HG03378 (cell line): Measurements from ENCODE around the gene MED25.
A peak's percentile ranks its signal among the peaks of the same experiment; 100 is the strongest.

Source experiments
- ATAC-seq: cut with Tn5 transposase; IDR thresholded peaks from one replicate; pipeline ENCODE4 v1.9.1; 2021; ENCODE audit warnings: mild to moderate bottlenecking, moderate library complexity; ENCODE audit not compliant: unreplicated experiment

MED25 gene

DNA sequence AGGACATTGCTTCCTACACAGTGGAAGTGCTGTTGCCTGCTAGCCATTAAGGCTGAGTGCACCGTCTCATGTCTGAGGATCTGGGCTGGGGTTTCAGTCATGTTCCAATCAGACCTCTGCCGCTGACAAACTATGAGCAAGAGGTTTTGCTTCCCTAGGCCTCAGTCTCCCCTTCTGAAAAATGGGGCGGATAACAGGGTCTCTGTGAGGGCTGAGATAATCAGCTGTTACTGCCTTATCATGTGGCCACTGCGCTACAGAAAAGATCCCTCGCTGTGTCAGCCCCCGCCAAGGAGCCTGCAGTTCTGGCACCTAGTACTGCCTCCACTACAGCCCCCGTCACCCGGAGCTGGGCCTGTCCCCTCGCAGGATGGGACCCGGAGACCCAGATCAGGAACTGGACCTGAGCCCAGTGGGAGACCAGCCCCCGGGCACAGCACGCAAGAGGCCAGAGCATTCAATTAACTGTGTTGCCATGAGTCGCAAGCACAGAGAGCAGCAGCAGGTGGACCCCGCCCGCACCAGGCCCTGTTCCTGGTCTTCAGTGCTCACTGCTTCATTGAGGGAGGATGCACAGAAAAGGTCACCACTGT is 52.3 kb downstream of the MED25 start:
- ATAC-seq: no peak

DNA sequence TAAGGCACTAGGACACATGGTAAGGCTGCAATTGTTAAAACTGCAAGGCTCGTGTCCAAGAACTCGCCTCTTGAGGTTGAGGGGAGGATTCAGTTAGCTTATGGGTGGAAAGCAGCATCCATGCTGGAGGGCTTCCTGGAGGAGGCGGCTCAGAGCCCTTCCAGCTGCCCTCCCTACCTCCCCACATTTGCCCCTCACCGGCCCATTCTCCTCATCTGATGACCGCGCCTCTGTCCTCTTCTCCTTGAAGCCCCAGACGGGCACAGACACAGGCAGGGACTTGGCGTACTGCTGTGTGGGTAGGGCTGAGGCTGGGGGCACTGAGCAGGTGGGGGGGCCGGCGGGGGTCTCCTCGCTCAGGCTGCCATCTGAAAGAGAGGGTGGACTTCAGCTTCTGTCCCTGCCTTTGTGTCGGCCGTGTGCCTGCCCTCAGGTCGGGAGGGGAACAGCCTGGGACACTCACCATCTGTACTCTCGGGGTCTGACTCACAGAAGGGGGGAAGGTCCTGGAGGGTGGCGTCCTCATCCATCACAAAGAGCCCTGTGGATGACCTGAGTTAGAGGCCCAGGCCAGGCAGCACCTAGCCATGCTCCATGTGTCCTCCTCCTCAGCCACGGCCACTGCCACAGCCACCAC is 53.4 kb downstream of the MED25 start:
- ATAC-seq: no peak

DNA sequence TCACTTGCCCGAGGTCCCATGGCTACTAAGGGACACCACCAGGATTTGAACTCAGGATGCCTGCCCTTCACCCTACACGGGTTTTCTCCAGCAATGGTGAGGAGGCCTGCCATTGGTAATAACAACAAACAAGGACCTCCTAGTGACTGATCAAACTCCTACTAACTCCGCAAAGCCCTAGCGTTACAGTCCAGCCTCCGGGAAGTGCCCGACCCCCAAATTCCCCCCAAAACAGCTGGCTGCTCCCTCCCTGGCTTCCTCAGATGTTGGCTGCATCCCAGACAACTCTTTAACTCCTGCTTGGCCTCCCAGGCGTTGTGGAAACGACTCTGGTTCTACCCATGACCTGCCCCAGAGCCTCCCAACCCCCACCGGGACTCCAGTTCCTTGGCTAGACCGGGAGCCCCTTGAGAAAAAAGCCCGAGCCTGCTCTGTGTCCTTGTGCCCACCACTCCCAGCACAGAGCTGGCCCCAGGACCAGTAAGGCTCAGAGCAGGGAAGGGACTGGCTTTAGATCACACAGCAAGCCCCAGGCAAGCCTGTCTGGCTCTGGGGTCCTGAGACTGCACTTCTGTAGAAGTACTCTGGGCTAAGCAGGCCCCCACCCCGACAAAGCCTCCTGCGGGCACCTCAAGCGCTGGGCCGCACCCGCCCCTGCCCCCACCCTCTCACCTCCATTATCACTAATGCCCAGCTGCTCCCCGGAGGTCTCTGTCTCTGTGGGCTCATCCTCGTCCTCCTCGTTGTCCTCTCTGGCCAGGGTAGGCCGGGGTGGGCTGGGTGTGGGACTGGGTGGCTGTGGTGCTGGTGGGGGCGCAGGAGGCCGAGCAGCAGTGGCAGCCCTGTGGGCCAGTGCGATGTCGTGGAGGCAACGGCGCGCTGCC is 54.4 kb downstream of the MED25 start:
- no peak for ATAC-seq

DNA sequence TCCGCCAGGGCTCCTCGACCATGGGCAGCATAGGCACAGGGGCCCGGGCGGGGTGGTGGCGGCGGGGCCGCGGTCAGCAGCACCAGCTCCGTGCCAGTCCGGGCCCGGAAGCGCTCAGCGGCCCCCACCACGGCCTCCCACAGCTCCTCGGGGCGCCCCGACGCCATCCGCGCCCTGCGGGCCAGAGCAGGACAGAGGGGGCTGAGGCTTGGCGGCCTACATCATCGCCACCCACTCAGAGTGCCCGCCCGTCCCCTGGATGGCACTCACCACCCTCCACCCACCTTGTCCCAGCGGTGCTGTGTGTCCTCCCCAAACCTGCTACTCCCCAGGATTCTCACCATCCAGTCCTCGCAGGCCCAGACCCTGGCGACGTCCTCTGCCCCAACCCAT is 55.0 kb downstream of the MED25 start:
- no peak for ATAC-seq

DNA sequence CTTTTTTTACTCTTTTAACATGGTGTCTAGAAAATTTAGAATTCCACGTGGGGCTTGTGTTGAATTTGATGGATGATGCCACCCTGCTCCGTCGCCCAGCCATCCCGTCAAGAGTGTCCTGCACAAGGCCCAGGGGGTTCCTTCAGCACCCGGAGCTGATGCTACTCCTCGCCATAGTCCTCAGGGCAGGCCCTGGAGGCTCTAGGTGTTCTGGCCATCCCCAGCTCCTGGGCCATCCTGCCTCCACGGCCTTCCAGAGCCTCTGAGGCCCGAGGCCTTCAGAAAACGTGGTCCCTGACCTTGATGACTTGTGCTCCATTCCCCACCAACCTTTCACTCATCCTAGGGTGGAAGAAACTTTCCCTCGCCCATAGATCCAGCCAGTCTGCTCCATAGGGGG is 55.7 kb downstream of the MED25 start:
- no peak for ATAC-seq

DNA sequence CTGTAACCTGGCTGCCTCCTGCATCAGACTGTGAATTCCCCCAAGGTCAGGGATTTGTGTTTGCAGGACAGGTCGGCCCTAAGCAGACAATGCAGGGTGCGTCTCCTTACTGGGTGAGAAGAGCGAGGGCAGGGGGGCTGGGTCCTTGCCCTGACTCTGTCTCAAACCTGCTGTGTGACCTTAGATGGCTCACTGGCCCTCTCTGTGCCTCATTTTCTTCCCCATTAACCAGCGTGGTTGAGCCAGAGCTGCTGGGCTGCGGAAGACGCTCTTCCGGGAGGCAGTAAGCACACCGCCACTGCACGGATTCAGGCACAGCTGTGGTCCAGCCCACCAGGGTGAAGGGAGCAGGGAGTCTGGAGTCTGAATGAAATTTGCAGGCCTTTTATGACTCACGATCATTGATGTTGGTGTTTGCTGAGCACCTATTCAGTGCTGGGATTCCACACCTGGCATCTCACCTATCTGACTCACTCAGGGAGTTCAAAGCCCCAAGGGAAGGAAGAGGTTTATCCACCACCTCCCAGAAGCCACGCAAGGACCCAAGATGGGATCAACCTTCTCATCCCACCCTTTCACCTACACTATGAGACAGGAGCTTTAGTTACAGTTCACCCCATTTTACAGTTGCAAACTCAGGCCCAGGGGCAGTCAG is 56.5 kb downstream of the MED25 start:
- no peak for ATAC-seq

DNA sequence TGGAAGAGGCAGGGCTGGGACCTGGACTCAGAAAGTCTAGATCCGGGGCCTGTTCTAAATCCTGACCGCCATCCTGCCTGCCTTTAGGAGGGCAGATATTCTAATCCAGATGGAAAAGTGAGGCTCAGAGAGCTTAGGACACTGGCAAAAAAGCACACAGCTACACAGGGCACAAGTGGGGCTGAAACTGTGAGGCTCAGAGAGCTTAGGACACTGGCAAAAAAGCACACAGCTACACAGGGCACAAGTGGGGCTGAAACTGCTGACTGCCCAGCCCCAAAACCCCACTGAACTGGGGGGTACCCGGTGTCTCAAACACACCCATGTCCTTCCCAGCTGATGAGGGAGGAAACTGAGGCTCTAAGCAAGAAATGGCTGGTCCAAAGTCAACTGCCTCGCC is 57.1 kb downstream of the MED25 start:
- ATAC-seq: no peak

DNA sequence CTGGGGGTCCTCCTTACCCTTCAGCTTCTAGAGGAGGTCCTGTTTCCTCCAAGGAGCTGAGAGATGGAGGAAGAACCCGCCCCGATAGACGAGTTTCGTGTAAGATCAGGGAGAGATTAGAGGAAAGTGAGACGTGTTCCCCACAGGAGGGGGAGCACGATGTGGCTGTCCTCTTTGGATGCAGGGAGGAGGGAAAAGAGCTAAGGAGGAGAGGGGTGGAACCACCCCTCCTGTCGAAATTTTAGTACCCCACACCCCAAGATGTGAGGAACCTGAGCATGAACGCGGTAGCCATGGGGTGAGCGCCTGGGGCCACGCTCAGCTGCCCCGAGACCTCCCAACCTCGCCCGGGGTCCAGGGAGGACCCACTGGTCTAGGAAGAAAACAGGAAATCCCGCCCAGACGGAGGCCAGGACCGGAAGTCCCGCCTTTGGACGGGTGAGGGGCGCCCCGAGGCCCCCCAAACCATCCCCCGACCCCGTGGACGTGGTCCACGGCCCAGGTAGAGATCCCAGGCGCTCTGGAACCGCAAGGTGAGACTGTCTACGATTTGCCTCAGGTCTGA is 57.9 kb downstream of the MED25 start:
- ATAC-seq: no peak

DNA sequence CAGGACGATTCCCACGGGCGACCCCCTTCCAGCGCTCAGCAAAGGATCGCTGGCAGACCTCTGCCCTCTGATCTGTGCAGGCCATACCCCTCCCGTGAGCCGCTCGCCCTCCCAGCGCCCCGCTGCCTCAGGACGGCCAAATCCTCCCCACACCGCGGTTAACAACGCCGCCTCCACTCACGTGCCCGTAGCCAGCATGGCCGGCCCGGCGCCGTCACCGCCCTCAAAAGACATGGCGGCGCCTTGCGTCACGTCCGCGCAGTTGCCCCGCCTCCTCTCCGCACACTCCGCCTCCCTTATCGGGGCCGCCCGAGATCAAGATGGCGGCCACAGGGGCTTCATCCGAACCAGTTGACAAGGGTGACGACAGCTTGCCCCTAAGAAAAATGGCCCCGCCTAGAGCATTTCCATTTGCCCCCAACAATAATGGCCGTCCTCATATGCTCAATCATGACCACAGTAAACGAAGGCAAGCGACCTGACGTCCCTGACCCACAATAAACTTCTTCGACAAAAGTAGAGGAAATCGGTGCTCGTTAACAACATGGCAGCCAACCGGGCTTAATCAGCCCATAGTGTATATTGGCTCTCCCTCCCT is 58.4 kb downstream of the MED25 start:
- peak; percentile 41 for ATAC-seq

DNA sequence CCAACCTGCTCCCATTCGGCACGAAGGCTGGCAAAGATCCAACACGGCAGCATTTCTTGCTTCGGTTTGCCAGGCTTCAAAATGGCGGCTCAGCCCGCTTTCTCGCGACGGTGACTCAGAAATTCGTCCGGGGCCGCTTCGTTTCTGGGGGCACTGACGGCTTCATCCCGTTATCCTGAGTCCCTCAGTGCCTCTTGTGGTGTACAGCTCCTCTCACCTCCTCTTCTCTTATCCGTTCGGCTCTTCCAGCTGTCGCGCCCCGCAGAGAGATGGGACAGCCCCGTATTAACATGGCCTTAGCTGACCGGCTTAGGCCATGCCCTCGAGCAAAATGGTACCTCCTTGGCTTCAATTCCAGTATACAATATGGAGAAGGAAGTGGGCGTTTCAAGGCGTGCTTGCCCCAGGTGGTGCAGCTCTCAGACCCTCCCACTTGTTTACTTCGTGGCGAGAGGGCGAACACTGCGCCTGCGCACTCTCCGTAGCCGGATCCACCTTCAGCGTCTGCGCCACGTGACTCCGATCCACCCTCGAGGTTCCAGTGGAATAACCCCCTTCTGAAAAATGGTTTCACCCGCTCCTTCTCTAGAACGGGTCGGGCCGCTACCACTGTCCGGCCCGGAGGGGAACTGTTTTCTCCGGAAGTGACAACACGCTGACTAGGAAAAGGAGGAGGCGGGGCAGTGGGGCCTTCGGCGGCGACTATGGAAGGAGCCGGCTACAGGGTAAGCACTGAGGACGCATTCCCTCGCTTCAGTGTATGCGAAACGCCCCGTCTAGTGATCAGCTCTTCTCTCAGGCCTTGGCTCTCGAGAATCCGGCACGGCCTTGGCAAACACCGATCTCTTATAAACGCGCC is 59.2 kb downstream of the MED25 start, which contains the start of the genes AKT1S1 and TBC1D17:
AKT1S1 (minus strand) TSS at position 336 of the 859 bp plus-strand sequence. CDS start 4,060 bp downstream, outside the sequence.
TBC1D17 (plus strand) TSS at position 683 of the 859 bp plus-strand sequence; CDS start at position 705, 22 bp downstream.
- ATAC-seq: peak; percentile 68

DNA sequence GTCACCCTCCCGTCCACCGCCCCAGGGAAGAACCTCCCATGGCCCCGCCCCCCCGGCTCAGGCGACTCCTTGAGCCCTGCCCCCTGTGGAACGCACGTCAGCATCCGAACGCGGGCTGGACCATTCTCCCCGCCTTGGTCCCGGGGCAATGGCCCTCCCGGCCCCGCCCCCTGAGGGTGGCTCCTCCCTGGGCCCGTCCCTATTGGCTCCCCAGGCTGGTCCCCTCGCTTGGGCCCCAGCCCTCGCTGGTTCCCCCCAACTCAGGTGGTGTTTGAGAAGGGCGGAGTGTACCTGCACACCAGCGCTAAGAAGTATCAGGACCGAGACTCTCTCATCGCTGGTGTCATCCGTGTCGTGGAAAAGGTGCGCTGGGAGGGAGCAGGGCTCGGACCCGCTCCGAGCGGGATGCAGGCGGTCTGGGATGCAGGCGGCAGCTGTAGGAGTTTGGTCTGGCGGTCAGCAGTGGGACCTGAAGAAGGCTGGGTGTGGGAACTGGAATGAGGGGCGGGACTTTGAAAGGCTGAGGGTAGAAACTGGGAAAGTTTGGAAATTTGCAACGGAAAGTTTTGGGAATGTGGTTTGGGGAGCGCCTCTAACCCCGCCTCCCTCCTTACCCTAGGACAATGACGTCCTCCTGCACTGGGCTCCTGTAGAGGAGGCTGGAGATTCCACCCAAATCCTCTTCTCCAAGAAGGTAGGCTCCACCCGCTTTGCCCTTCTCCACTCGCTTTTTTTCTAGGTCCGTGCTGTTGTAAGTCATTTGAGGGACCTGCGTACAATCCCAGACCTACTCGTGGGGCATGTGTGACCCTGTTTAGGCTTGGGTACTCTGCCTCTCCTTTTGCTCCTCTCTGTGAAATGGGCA is 60.0 kb downstream of the MED25 start:
- peak; percentile 28 for ATAC-seq

DNA sequence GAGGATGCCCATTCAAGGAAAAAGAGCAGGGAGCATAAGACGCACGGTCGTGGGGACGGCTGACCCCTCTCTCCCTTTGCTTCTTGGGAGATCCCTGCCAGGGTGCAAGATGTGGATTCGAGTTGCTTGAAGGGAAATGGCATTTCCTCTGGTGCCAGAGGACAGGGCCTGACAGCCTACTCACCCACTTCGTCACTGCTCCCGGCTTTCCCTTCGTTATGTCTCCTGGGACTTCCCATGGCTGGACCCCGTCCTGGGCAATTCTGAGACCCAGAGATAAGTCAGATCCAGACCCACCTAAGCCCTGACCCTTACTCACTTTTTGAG is 60.6 kb downstream of the MED25 start:
- ATAC-seq: no peak

DNA sequence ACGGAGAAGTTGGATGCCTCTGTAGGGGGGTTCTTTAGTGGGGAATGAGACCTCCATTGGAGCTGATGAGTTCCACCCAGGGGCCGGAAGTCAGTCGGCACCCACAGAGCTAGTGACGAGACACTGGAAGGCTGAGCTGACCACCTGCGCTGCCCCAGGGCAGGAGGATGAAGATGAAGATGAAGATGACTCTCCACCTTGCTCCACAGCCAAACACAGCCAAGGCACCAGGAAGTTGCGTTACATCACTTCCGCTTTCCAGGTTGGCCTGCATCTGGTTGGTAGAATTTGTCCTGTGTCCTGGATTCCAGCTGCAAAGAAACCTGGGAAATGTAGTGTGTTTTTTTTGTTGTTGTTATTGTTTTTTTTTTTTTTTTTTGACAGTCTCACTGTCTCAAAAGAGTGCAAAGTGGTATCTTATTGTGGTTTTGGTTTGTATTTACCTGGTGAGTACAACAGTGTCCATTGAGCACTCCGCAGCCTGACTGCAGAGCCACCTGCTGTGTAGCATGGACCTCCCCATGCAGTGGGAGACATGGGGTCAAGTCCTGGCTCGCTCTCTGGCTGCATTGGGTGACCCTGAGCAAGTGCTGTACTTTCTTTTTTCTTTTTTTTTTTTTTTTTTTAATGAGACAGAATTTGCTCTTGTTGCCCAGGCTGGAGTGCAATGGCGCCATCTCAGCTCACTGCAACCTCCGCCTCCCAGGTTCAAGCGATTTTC is 61.3 kb downstream of the MED25 start:
- no peak for ATAC-seq

DNA sequence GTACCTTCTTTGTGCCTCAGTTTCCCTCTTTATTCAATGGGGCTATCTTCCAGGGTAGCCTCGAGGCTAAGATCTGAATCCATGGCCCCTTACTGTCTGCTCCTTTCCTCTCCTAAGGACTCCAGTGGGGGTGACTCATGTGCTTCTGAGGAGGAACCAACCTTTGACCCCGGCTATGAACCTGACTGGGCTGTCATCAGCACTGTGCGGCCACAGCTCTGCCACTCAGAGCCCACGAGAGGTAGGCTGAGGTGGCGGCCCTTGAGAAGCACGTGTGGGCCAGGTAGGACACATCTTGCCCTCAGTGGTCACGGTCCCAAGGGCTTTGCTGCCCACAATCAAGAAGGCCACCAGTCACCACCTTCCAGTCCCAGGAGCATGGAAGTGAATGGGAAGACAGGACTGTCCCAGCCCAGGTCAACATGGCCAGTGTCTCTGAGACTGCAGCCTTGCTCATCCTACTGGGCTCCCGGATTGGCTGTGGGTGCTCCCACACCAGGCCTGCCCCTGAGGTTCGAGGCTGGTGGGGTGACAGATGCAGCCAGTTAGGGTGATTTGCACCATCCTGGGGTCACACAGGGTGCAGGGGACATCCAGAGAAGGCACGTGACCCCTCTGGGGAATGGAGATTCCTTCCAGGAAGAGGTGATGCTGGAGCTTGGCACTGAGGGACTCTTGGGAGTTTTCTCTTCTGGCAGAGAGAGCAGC is 62.2 kb downstream of the MED25 start:
- no peak for ATAC-seq

DNA sequence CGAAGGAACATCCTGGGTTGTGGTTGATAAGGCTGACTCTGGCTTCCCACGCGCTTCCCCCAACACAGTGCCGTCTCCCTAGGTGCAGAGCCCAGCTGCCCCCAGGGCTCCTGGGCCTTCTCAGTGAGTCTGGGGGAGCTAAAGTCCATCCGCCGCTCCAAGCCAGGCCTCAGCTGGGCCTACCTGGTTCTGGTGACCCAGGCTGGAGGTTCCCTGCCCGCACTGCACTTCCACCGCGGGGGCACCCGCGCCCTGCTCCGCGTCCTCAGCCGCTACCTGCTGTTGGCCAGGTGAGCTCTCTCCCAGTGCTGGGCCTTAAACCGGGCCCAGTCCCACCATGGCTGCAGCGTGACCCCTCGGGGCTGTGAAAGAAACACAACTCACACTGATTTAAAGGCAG is 63.1 kb downstream of the MED25 start:
- no peak for ATAC-seq

DNA sequence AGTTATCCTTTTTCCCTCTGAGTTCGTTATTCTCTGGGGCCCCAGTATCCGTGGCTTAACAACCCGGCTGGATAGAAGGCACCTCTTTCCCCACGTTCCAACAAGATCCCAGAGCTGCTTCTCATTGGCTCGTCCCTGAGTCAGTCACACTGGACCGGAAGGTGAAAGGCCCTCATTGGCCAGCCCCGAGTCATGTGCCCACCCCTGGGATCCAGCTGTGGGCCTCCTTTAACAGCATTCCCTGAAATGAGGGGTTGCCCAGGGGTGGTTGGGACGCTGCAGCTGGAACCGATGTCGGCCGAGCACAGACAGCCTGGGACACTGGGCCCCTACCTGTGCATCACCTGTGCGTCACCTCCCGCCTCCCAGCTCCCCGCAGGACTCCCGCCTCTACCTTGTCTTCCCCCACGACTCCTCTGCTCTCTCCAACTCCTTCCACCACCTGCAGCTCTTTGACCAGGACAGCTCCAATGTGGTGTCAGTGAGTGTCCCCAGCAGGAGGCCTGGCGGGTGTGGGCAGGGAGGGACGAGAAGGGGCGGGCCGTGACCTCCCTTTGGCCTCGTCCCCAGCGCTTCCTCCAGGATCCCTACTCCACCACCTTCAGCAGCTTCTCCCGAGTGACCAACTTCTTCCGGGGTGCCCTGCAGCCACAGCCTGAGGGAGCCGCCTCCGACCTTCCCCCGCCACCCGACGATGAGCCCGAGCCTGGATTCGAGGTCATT is 63.7 kb downstream of the MED25 start:
- ATAC-seq: no peak

DNA sequence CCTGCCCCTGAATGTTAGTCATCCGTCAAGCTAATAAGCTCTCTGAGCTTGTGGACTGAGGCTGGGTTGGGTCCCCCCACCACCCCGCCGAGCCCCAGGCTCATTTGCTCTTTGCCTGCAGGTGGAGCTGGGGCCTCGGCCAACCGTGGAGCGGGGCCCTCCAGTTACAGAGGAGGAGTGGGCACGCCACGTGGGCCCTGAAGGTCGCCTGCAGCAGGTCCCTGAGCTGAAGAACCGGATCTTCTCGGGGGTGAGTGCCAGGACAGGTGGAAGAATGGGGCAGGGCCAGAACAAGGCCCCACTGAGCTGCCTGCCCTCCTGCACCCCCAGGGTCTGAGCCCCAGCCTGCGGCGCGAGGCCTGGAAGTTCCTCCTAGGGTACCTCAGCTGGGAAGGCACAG is 64.6 kb downstream of the MED25 start:
- no peak for ATAC-seq
